K562 (cell line): ENCODE measurements around the gene TRANK1. TPM values are rescaled to one million over a fixed set of nuclear protein-coding genes. Genes with fewer than 3 reads are reported as not detected.

Source experiments
- ATAC-seq: fragments of 200-7000 bp; cut with Tn5 transposase; 3 replicates; pipeline ENCODE4 v1.9.1; 2020; ENCODE audit warnings: moderate library complexity
- BruUV-seq: library from RNA; stranded (reverse); fragments of 400-500 nt; replicated peaks from 2 replicates; lab custom pipeline; 2021; lab: Mats Ljungman, UMichigan
- CTCF ChIA-PET: fragments of 300-600 bp; formaldehyde crosslinking; extraction: SDS; loops from one replicate; lab custom pipeline; 2021; ENCODE audit warnings: low intra/inter-chr PET ratio; lab: Yijun Ruan, JAX
- POLR2A ChIA-PET: fragments of 300-600, 350-650 bp; sonication (Branson Sonifier 250); formaldehyde crosslinking; extraction: SDS; loops from one replicate; lab custom pipeline; 2021; ENCODE audit warnings: antibody characterized with exemption, inconsistent platforms; lab: Yijun Ruan, JAX
- DNase-seq, 4 experiments: peaks; one replicate each; pipeline versions ENCODE4 v3.0.0 to v3.0.0-alpha.2; 2011 to 2018; ENCODE audit warnings: low spot score in 3 of 4, mixed read lengths in 3 of 4; ENCODE audit errors: extremely low read depth in 1 of 4
- FAIRE-seq: peaks from 2 replicates; lab custom pipeline; 2011; peaks lifted over from hg19 to GRCh38; lab: Jason Lieb, UNC
- H2AFZ ChIP-seq: 2 replicates; pipeline ENCODE4 v1.6.0; 2011; ENCODE audit warnings: low read depth, low read length, control low read depth, inconsistent platforms
- H3K27ac ChIP-seq: fragments of 200-600 bp; 3 replicates; pipeline ENCODE4 v1.8.0; 2011; ENCODE audit warnings: low read depth, mild to moderate bottlenecking, control low read depth, inconsistent platforms, low read length, moderate library complexity, mixed read lengths; ENCODE audit errors: extremely low read depth
- H3K27me3 ChIP-seq, 2 experiments: fragments of 300-600 bp in 1 of 2; 2 replicates in 1 of 2; 3 replicates in 1 of 2; pipeline versions ENCODE4 v1.6.0 to v1.8.0; 2011; ENCODE audit warnings: inconsistent platforms in 2 of 2, low read length in 2 of 2, mild to moderate bottlenecking in 1 of 2, mixed read lengths in 1 of 2, moderate library complexity in 1 of 2; ENCODE audit not compliant: control insufficient read depth in 2 of 2, insufficient read depth in 2 of 2
- H3K36me3 ChIP-seq: fragments of 300-600 bp; 3 replicates; pipeline ENCODE4 v1.8.0; 2011; ENCODE audit warnings: mild to moderate bottlenecking, low read length, inconsistent platforms; ENCODE audit not compliant: control insufficient read depth, insufficient read depth
- H3K4me1 ChIP-seq, 2 experiments: fragments of 200-600 bp in 1 of 2; replicated peaks in 1 of 2; 2 replicates in 1 of 2; 3 replicates in 1 of 2; pipeline versions ENCODE4 v1.5.1 to v1.8.0; 2011; ENCODE audit warnings: inconsistent platforms in 2 of 2, low read length in 2 of 2, mild to moderate bottlenecking in 1 of 2, mixed read lengths in 1 of 2, moderate library complexity in 1 of 2; ENCODE audit not compliant: control insufficient read depth in 2 of 2, insufficient read depth in 2 of 2
- H3K4me2 ChIP-seq: 2 replicates; pipeline ENCODE4 v1.6.1; 2011; ENCODE audit warnings: low read length, control low read depth, inconsistent platforms, mixed read lengths; ENCODE audit not compliant: insufficient read depth
- H3K4me3 ChIP-seq: fragments of 200-600 bp; sonication (generic), shearing (Covaris generic); 2 replicates; pipeline ENCODE4 v1.5.1; 2016; ENCODE audit warnings: control low read depth, inconsistent platforms
- H3K79me2 ChIP-seq: fragments of 200-600 bp; 3 replicates; pipeline ENCODE4 v1.8.0; 2011; ENCODE audit warnings: low read length, inconsistent platforms; ENCODE audit not compliant: control insufficient read depth, insufficient read depth
- H3K9ac ChIP-seq, 2 experiments: 2 replicates each; pipeline versions ENCODE4 v1.6.0 to v1.6.1; 2011; ENCODE audit warnings: low read depth in 2 of 2, low read length in 2 of 2, control low read depth in 1 of 2, inconsistent platforms in 1 of 2, mild to moderate bottlenecking in 1 of 2, mixed read lengths in 1 of 2; ENCODE audit not compliant: insufficient read depth in 1 of 2
- H3K9me1 ChIP-seq: one replicate; pipeline ENCODE4 v1.6.0; 2011; ENCODE audit warnings: inconsistent platforms, mild to moderate bottlenecking, low read length, moderate library complexity; ENCODE audit not compliant: control insufficient read depth, insufficient read depth
- H3K9me3 ChIP-seq: replicated peaks from 2 replicates; pipeline ENCODE4 v1.5.1; 2011; ENCODE audit warnings: low read depth, low read length, inconsistent platforms; ENCODE audit not compliant: control insufficient read depth, insufficient read depth
- H4K20me1 ChIP-seq: replicated peaks from 2 replicates; pipeline ENCODE4 v1.6.1; 2011; ENCODE audit warnings: low read length, inconsistent platforms, mixed read lengths; ENCODE audit not compliant: control insufficient read depth, insufficient read depth
- ARID1B ChIP-seq: fragments of 450-650 bp; IDR thresholded peaks from 2 replicates; pipeline ENCODE4 v1.6.1; 2016; ENCODE audit warnings: antibody characterized with exemption, mild to moderate bottlenecking, inconsistent platforms
- CEBPG ChIP-seq, 3 experiments: fragments of 200-800 bp in 1 of 3; sonication (Bioruptor generic) in 1 of 3; sonication (generic) in 1 of 3; formaldehyde crosslinking in 1 of 3; IDR thresholded peaks in 2 of 3; conservative IDR thresholded peaks in 1 of 3; 2 replicates each; pipeline versions ENCODE4 v1.6.1 to v1.8.0; 2016 to 2022; ENCODE audit warnings: missing compliant biosample characterization in 2 of 3, missing genetic modification characterization in 2 of 3, mild to moderate bottlenecking in 1 of 3, missing genetic modification reagents in 1 of 3
- E2F8 ChIP-seq: fragments of 450-650 bp; IDR thresholded peaks from 2 replicates; pipeline ENCODE4 v1.7.1; 2018; ENCODE audit warnings: mild to moderate bottlenecking, low read depth; ENCODE audit not compliant: partially characterized antibody
- FOXK1 ChIP-seq: sonication (generic); formaldehyde crosslinking; IDR thresholded peaks from 2 replicates; pipeline ENCODE4 v1.8.0; 2022; ENCODE audit warnings: missing genetic modification reagents, mild to moderate bottlenecking, borderline replicate concordance
- ID3 ChIP-seq, 2 experiments: fragments of 250-450 bp in 1 of 2; fragments of 450-650 bp in 1 of 2; sonication (Bioruptor Pico) in 1 of 2; IDR thresholded peaks; 2 replicates each; pipeline versions ENCODE4 v1.6.1 to v1.8.0; 2016 to 2021; ENCODE audit warnings: mild to moderate bottlenecking in 2 of 2, moderate library complexity in 2 of 2, missing compliant biosample characterization in 1 of 2, missing genetic modification characterization in 1 of 2
- RBM39 ChIP-seq: fragments of 200-400 bp; formaldehyde crosslinking; optimal IDR thresholded peaks from 2 replicates; pipeline ENCODE3; 2018; ENCODE audit warnings: low read depth, low read length
- TRIM28 ChIP-seq: fragments of 450-650 bp; IDR thresholded peaks from 2 replicates; pipeline ENCODE4 v1.6.1; 2017
- ZNF224 ChIP-seq: sonication (generic); formaldehyde crosslinking; IDR thresholded peaks from 2 replicates; pipeline ENCODE4 v1.8.0; 2022; ENCODE audit warnings: mild to moderate bottlenecking, missing genetic modification reagents
- ZNF407 ChIP-seq: fragments of 450-650 bp; IDR thresholded peaks from 2 replicates; pipeline ENCODE4 v1.6.1; 2016; ENCODE audit warnings: low read depth
- ZNF561 ChIP-seq: fragments of 450-650 bp; formaldehyde crosslinking; conservative IDR thresholded peaks from 2 replicates; pipeline ENCODE4 v1.4.0; 2020; ENCODE audit warnings: mild to moderate bottlenecking, moderate library complexity
- WGBS: fragments of 100-300 bp; shearing (Covaris generic); methylation state at CpG from one replicate; pipeline ENCODE4 v1.1.6; 2016; ENCODE audit warnings: low coverage, mixed read lengths; ENCODE audit not compliant: insufficient coverage; ENCODE audit errors: missing lambda C conversion rate; 5-methylcytosine and 5-hydroxymethylcytosine counted together
- in situ Hi-C: fragments of 300-500 bp; cut with MboI; formaldehyde crosslinking; loops from 4 replicates; pipeline ENCODE4 v1.15.0; 2018; ENCODE audit warnings: inconsistent platforms, mixed read lengths
- intact Hi-C: fragments of 100-400 bp; cut with micrococcal nuclease; formaldehyde crosslinking; loops from 2 replicates; pipeline ENCODE4 v1.14.2; 2022
- polyA plus RNA-seq, 8 experiments: library from polyadenylated mRNA; depleted of rRNA in 4 of 8; stranded (reverse) in 5 of 8; unstranded in 3 of 8; fragments of >200 nt; fragmentation: Nextera tagmentation in 2 of 8; fragmentation: Illumina TruSeq in 1 of 8; extraction: Ambion mirVana in 2 of 8; extraction: Trizol in 1 of 8; gene quantifications; 2 replicates each; pipeline versions ENCODE4 v1.2.1 to v1.2.3, GENCODE V29; 2011 to 2014; ENCODE audit warnings: inconsistent platforms in 1 of 8, missing spikeins in 1 of 8
- total RNA-seq, 7 experiments: library from RNA; depleted of rRNA in 6 of 7; stranded (reverse); fragments of >200 nt in 6 of 7; fragmentation: Illumina TruSeq in 2 of 7; extraction: Trizol in 2 of 7; gene quantifications; 2 replicates each; pipeline versions ENCODE4 v1.2.1 to v1.2.3, GENCODE V29; 2011 to 2021; ENCODE audit warnings: low replicate concordance in 1 of 7

Gene TRANK1
- total and polyA plus RNA-seq, 9 of the 15 experiments (the other 6 are each of a cell fraction or from before 2014, with no cell fraction given), result 0.41 to 5.3 (median 2.1) TPM

GRCh38 chr3:36866368-36866767 is 78.5 kb downstream of the TRANK1 start:
- H3K27me3 ChIP-seq, result no peaks in the 10 kb centered on the region; a peak in 2 of 5 replicates
- H3K27ac ChIP-seq, result no peak overlapping the region
- no peaks in the 10 kb centered on the region for H3K79me2 ChIP-seq
- H4K20me1 ChIP-seq, result no peaks in the 10 kb centered on the region
- no peaks in the 10 kb centered on the region for H3K9me1 ChIP-seq
- no peak overlapping the region for H3K4me3 ChIP-seq
- POLR2A ChIA-PET, result interaction anchor here (1.0 to 1.5 kb wide), 4 partner anchors 9 to 30 kb away, joined by 4 to 13 read pairs (median 6); no protein-coding TSS in a partner anchor
- no peak for ATAC-seq
- WGBS, result 3% methylated on average over 2 of the region's 2 CpGs
- H3K9ac ChIP-seq, result no peak overlapping the region
- no TSS peak for BruUV-seq
- H3K36me3 ChIP-seq, result no peaks in the 10 kb centered on the region
- no peak for FAIRE-seq
- CTCF ChIA-PET, result interaction anchor here (0.7 kb wide), 1 partner anchor 136 kb away, joined by 4 read pairs; no protein-coding TSS in a partner anchor
- no peaks in the 10 kb centered on the region for H3K4me1 ChIP-seq
- H3K9me3 ChIP-seq, result no peaks in the 10 kb centered on the region
- in situ Hi-C loops, result loop anchor here (25.0 kb wide), 1 partner anchor 129 kb away; no protein-coding TSS in a partner anchor
- intact Hi-C loops, result no loop called here
- no peak overlapping the region for H2AFZ ChIP-seq
- no peak overlapping the region for H3K4me2 ChIP-seq
- DNase-seq, result no peak
- no peak for TF ChIP-seq CEBPG (CRISPR knock-in tag; IDR thresholded peaks at IDR 0.05)
- no peak for TF ChIP-seq CEBPG (tag; conservative IDR thresholded peaks at IDR 0.05 in 1 of 2, IDR thresholded peaks at IDR 0.05 in 1 of 2)
- TF ChIP-seq ZNF224, result no peak
- no peak for TF ChIP-seq ARID1B
- no peak for TF ChIP-seq RBM39
- no peak for TF ChIP-seq E2F8
- TF ChIP-seq FOXK1 (CRISPR knock-in tag), result no peak
- no peak for TF ChIP-seq ZNF561 (CRISPR knock-in tag)
- TF ChIP-seq ID3 (CRISPR knock-in tag; IDR thresholded peaks at IDR 0.05), result no peak
- TF ChIP-seq ID3 (tag; IDR thresholded peaks at IDR 0.05), result no peak
- TF ChIP-seq ZNF407, result no peak
- TF ChIP-seq TRIM28, result no peak
